Measurements from ENCODE around the gene GNA14.

GNA14 gene

GRCh38 chr9:77532607-77533006 is 115.5 kb downstream of the GNA14 start:
- no peak overlapping the region for H3K4me3 ChIP-seq (IDR thresholded peaks at IDR 0.05; ENCODE audit: insufficient read depth, low read depth, low read length)
- H3K4me1 ChIP-seq (ENCODE audit: low read depth, poor library complexity, severe bottlenecking) = no peaks in the 10 kb centered on the region
- H3K79me2 ChIP-seq (ENCODE audit: insufficient read depth, low read depth) = no peaks in the 10 kb centered on the region
- no peak overlapping the region for H3K4me2 ChIP-seq
- no peaks in the 10 kb centered on the region for H3K36me3 ChIP-seq (ENCODE audit: insufficient read depth)
- no peak overlapping the region for H2AFZ ChIP-seq (ENCODE audit: low read depth)
- no peak overlapping the region for H3K27ac ChIP-seq
- H3K27me3 ChIP-seq (ENCODE audit: insufficient read depth, low read depth) = no peaks in the 10 kb centered on the region
- H3K9ac ChIP-seq = no peak overlapping the region
- TF ChIP-seq CTCF (conservative IDR thresholded peaks at IDR 0.05; ENCODE audit: low read depth, low read length) = no peak
- no peaks in the 10 kb centered on the region for H4K20me1 ChIP-seq (ENCODE audit: insufficient read depth)

- TF ChIP-seq CTCF (conservative IDR thresholded peaks at IDR 0.05; ENCODE audit: low read depth, low read length) = no peak
- Histone ChIP-seq H3K36me3 (ENCODE audit: insufficient read depth) (no peaks in the 10 kb centered on the region), H3K79me2 (ENCODE audit: insufficient read depth, low read depth) (no peaks in the 10 kb centered on the region), H2AFZ (ENCODE audit: low read depth) (no peak overlapping the region), H4K20me1 (ENCODE audit: insufficient read depth) (no peaks in the 10 kb centered on the region), H3K27me3 (ENCODE audit: insufficient read depth, low read depth) (no peaks in the 10 kb centered on the region), H3K9ac (no peak overlapping the region), H3K4me2 (no peak overlapping the region), H3K4me1 (ENCODE audit: low read depth, poor library complexity, severe bottlenecking) (no peaks in the 10 kb centered on the region), H3K4me3 (IDR thresholded peaks at IDR 0.05; ENCODE audit: insufficient read depth, low read depth, low read length) (no peak overlapping the region), H3K27ac (no peak overlapping the region)
Measured at GRCh38 chr9:77531400-77531799, 116.7 kb downstream of the GNA14 start.

- TF ChIP-seq CTCF (conservative IDR thresholded peaks at IDR 0.05; ENCODE audit: low read depth, low read length) = no peak
- no peak overlapping the region for H3K4me3 ChIP-seq (IDR thresholded peaks at IDR 0.05; ENCODE audit: insufficient read depth, low read depth, low read length)
- no peaks in the 10 kb centered on the region for H3K4me1 ChIP-seq (ENCODE audit: low read depth, poor library complexity, severe bottlenecking)
- no peaks in the 10 kb centered on the region for H3K27me3 ChIP-seq (ENCODE audit: insufficient read depth, low read depth)
- no peak overlapping the region for H2AFZ ChIP-seq (ENCODE audit: low read depth)
- no peaks in the 10 kb centered on the region for H4K20me1 ChIP-seq (ENCODE audit: insufficient read depth)
- H3K36me3 ChIP-seq (ENCODE audit: insufficient read depth) = no peaks in the 10 kb centered on the region
- H3K27ac ChIP-seq = no peak overlapping the region
- no peak overlapping the region for H3K4me2 ChIP-seq
- no peak overlapping the region for H3K9ac ChIP-seq
- H3K79me2 ChIP-seq (ENCODE audit: insufficient read depth, low read depth) = no peaks in the 10 kb centered on the region
Measured at GRCh38 chr9:77523891-77524290, 124.2 kb downstream of the GNA14 start.

- no peak for TF ChIP-seq CTCF (conservative IDR thresholded peaks at IDR 0.05; ENCODE audit: low read depth, low read length)
- no peak overlapping the region for H3K4me3 ChIP-seq (IDR thresholded peaks at IDR 0.05; ENCODE audit: insufficient read depth, low read depth, low read length)
- H3K36me3 ChIP-seq (ENCODE audit: insufficient read depth) = no peaks in the 10 kb centered on the region
- H4K20me1 ChIP-seq (ENCODE audit: insufficient read depth) = no peaks in the 10 kb centered on the region
- no peak overlapping the region for H3K4me2 ChIP-seq
- H3K27me3 ChIP-seq (ENCODE audit: insufficient read depth, low read depth) = no peaks in the 10 kb centered on the region
- H2AFZ ChIP-seq (ENCODE audit: low read depth) = no peak overlapping the region
- no peak overlapping the region for H3K27ac ChIP-seq
- no peak overlapping the region for H3K9ac ChIP-seq
- H3K4me1 ChIP-seq (ENCODE audit: low read depth, poor library complexity, severe bottlenecking) = no peaks in the 10 kb centered on the region
- H3K79me2 ChIP-seq (ENCODE audit: insufficient read depth, low read depth) = no peaks in the 10 kb centered on the region
Measured at GRCh38 chr9:77521091-77521490, 127.0 kb downstream of the GNA14 start.

- Histone ChIP-seq H3K36me3 (ENCODE audit: insufficient read depth) (no peaks in the 10 kb centered on the region), H3K4me3 (IDR thresholded peaks at IDR 0.05; ENCODE audit: insufficient read depth, low read depth, low read length) (no peak overlapping the region), H3K9ac (no peak overlapping the region), H3K4me2 (no peak overlapping the region), H3K79me2 (ENCODE audit: insufficient read depth, low read depth) (no peaks in the 10 kb centered on the region), H4K20me1 (ENCODE audit: insufficient read depth) (no peaks in the 10 kb centered on the region), H3K27me3 (ENCODE audit: insufficient read depth, low read depth) (no peaks in the 10 kb centered on the region), H3K27ac (no peak overlapping the region), H2AFZ (ENCODE audit: low read depth) (no peak overlapping the region), H3K4me1 (ENCODE audit: low read depth, poor library complexity, severe bottlenecking) (no peaks in the 10 kb centered on the region)
- no peak for TF ChIP-seq CTCF (conservative IDR thresholded peaks at IDR 0.05; ENCODE audit: low read depth, low read length)
Measured at GRCh38 chr9:77518688-77519087, 129.4 kb downstream of the GNA14 start.
